ENCODE data around the gene RIMS4.

DNA sequence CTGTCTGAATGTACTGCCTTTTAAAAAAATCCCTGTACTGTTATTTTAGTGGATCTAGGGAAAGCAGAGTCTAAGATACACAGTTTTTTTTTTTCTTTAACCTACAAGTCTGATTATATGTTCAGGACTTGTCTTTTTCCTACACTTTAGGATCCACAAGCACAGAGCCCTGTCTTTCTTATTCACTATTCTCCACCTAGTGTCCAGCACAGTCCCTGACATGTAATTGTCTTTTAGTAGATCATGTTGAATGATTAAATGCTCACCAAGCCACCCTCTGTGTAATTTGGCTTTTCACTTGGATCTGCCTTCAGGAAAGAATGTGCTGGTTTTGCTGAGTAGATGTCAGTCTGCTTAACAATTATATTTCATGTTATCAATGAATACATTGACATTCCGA lies 39.4 kb upstream of the RIMS4 start:
- TF ChIP-seq CTCF (IDR thresholded peaks at IDR 0.05) (no peak), EP300 (IDR thresholded peaks at IDR 0.05) (no peak), POLR2A (IDR thresholded peaks at IDR 0.05) (no peak)
